MM.1S (cell line): ENCODE results near the gene BMP7.

Experiments
- DNase-seq: peaks from one replicate; pipeline ENCODE4 v3.0.0-alpha.2; 2015
- H2AFZ ChIP-seq: fragments of 300-600 bp; sonication (generic); 2 replicates; pipeline ENCODE4 v1.6.0; 2016; ENCODE audit warnings: antibody characterized with exemption, low read length
- H3F3A ChIP-seq: fragments of 300-600 bp; sonication (generic); 2 replicates; pipeline ENCODE4 v1.6.1; 2016; ENCODE audit warnings: mild to moderate bottlenecking, antibody characterized with exemption, low read length, moderate library complexity, mixed read lengths; ENCODE audit not compliant: insufficient read depth
- H3K27ac ChIP-seq: fragments of 300-600 bp; sonication (generic); 2 replicates; pipeline ENCODE4 v1.5.1; 2016; ENCODE audit warnings: mild to moderate bottlenecking, low read length
- H3K27me3 ChIP-seq: fragments of 300-600 bp; sonication (generic); replicated peaks from 2 replicates; pipeline ENCODE4 v1.6.0; 2016; ENCODE audit warnings: low read length; ENCODE audit not compliant: insufficient read depth
- H3K36me3 ChIP-seq: fragments of 300-600 bp; sonication (generic); replicated peaks from 2 replicates; pipeline ENCODE4 v1.6.1; 2016; ENCODE audit warnings: mild to moderate bottlenecking, low read length, mixed read lengths; ENCODE audit not compliant: insufficient read depth
- H3K4me1 ChIP-seq: fragments of 300-600 bp; sonication (generic); 2 replicates; pipeline ENCODE4 v1.6.1; 2016; ENCODE audit warnings: low read length, mixed read lengths
- H3K4me2 ChIP-seq: fragments of 300-600 bp; sonication (generic); 2 replicates; pipeline ENCODE4 v1.6.0; 2016; ENCODE audit warnings: low read depth, low read length
- H3K4me3 ChIP-seq: fragments of 300-600 bp; sonication (generic); 2 replicates; pipeline ENCODE4 v1.5.1; 2016; ENCODE audit warnings: low read length, mixed read lengths
- H3K79me2 ChIP-seq: fragments of 300-600 bp; sonication (generic); 2 replicates; pipeline ENCODE4 v1.6.1; 2016; ENCODE audit warnings: mixed run types, low read length, mixed read lengths
- H3K9ac ChIP-seq: fragments of 300-600 bp; sonication (generic); 2 replicates; pipeline ENCODE4 v1.6.1; 2016; ENCODE audit warnings: low read length, mixed read lengths
- H3K9me2 ChIP-seq: fragments of 300-600 bp; sonication (generic); replicated peaks from 2 replicates; pipeline ENCODE4 v1.6.1; 2016; ENCODE audit warnings: mild to moderate bottlenecking, low read length, mixed read lengths; ENCODE audit not compliant: insufficient read depth
- H3K9me3 ChIP-seq: fragments of 300-600 bp; sonication (generic); replicated peaks from 2 replicates; pipeline ENCODE4 v1.6.1; 2016; ENCODE audit warnings: mild to moderate bottlenecking, low read length, mixed read lengths; ENCODE audit not compliant: insufficient read depth
- H4K20me1 ChIP-seq: fragments of 300-600 bp; sonication (generic); 2 replicates; pipeline ENCODE4 v1.6.1; 2016; ENCODE audit warnings: mild to moderate bottlenecking, low read length, moderate library complexity, mixed read lengths; ENCODE audit not compliant: insufficient read depth
- CTCF ChIP-seq: fragments of 300-600 bp; sonication (generic); IDR thresholded peaks from 2 replicates; pipeline ENCODE4 v1.5.1; 2016; ENCODE audit warnings: antibody characterized with exemption, low read length, mixed read lengths
- EZH2 ChIP-seq: fragments of 300-600 bp; sonication (generic); optimal IDR thresholded peaks from 2 replicates; pipeline ENCODE3; 2017; ENCODE audit warnings: low read depth, mild to moderate bottlenecking, antibody characterized with exemption, low read length, mixed read lengths
- EZH2phosphoT487 ChIP-seq: fragments of 300-600 bp; sonication (generic); IDR thresholded peaks from 2 replicates; pipeline ENCODE4 v1.6.1; 2018; ENCODE audit warnings: antibody characterized with exemption, low read length

Gene BMP7

GRCh38 chr20:57178582-57179111 is 87.8 kb downstream of the BMP7 start:
- no peaks in the 10 kb centered on the region for H3K9me2 ChIP-seq
- no peaks in the 10 kb centered on the region for H3F3A ChIP-seq
- H3K4me1 ChIP-seq, result no peaks in the 10 kb centered on the region
- H3K27ac ChIP-seq, result no peak overlapping the region
- no peak overlapping the region for H3K4me2 ChIP-seq
- DNase-seq, result no peak
- H3K79me2 ChIP-seq, result no peaks in the 10 kb centered on the region
- no peak overlapping the region for H3K4me3 ChIP-seq
- H3K27me3 ChIP-seq, result no peaks in the 10 kb centered on the region; the same call in 1 of the 2 replicates
- TF ChIP-seq EZH2phosphoT487 (no peak), EZH2 (no peak), CTCF (no peak)
- no peak overlapping the region for H3K9ac ChIP-seq
- H2AFZ ChIP-seq, result no peak overlapping the region
- no peaks in the 10 kb centered on the region for H3K9me3 ChIP-seq
- H3K36me3 ChIP-seq, result no peaks in the 10 kb centered on the region
- no peaks in the 10 kb centered on the region for H4K20me1 ChIP-seq

- H3K36me3 ChIP-seq, result no peaks in the 10 kb centered on the region
- no peaks in the 10 kb centered on the region for H3K9me3 ChIP-seq
- H3F3A ChIP-seq, result no peaks in the 10 kb centered on the region
- H2AFZ ChIP-seq, result no peak overlapping the region
- H3K4me3 ChIP-seq, result no peak overlapping the region
- H3K27me3 ChIP-seq, result no peaks in the 10 kb centered on the region; the same call in 1 of the 2 replicates
- no peaks in the 10 kb centered on the region for H3K4me1 ChIP-seq
- H3K4me2 ChIP-seq, result no peak overlapping the region
- H4K20me1 ChIP-seq, result no peaks in the 10 kb centered on the region
- no peaks in the 10 kb centered on the region for H3K79me2 ChIP-seq
- no peak for DNase-seq
- H3K9ac ChIP-seq, result no peak overlapping the region
- TF ChIP-seq EZH2phosphoT487, result no peak
- no peak for TF ChIP-seq EZH2
- TF ChIP-seq CTCF, result no peak
- H3K27ac ChIP-seq, result no peak overlapping the region
- no peaks in the 10 kb centered on the region for H3K9me2 ChIP-seq
Measured at GRCh38 chr20:57177636-57178280, 88.7 kb downstream of the BMP7 start.

- Histone ChIP-seq H3K27ac (no peak overlapping the region), H2AFZ (no peak overlapping the region), H3K4me3 (no peak overlapping the region), H4K20me1 (no peaks in the 10 kb centered on the region), H3K27me3 (no peaks in the 10 kb centered on the region; the same call in 1 of the 2 replicates), H3K9me2 (no peaks in the 10 kb centered on the region), H3K9me3 (no peaks in the 10 kb centered on the region), H3K4me1 (no peaks in the 10 kb centered on the region), H3K9ac (no peak overlapping the region), H3K79me2 (no peaks in the 10 kb centered on the region), H3F3A (no peaks in the 10 kb centered on the region), H3K36me3 (no peaks in the 10 kb centered on the region), H3K4me2 (no peak overlapping the region)
- DNase-seq, result no peak
- TF ChIP-seq EZH2, result no peak
- no peak for TF ChIP-seq CTCF
- no peak for TF ChIP-seq EZH2phosphoT487
Measured at GRCh38 chr20:57176842-57177241, 89.6 kb downstream of the BMP7 start.
